Measurements from ENCODE around the gene SLX4IP. TPM values are rescaled to one million over a fixed set of nuclear protein-coding genes. Genes with fewer than 3 reads are reported as not detected.

Gene SLX4IP
- total and polyA plus RNA-seq, 2 of the 13 experiments (the other 11 are each of a cell fraction or from before 2014, with no cell fraction given): 3.6 to 7.3 TPM

GRCh38 chr20:10637031-10637559 lies 202.0 kb downstream of the SLX4IP start (continued):
- TF ChIP-seq ZNF333 (CRISPR knock-in tag; IDR thresholded peaks at IDR 0.05; ENCODE audit: borderline replicate concordance) (no peak), ZNF251 (CRISPR knock-in tag; IDR thresholded peaks at IDR 0.05) (no peak), ZNF775 (CRISPR knock-in tag; IDR thresholded peaks at IDR 0.05; ENCODE audit: borderline replicate concordance) (no peak), ZNF839 (CRISPR knock-in tag; IDR thresholded peaks at IDR 0.05; ENCODE audit: borderline replicate concordance) (no peak), USF2 (IDR thresholded peaks at IDR 0.05; ENCODE audit: low read depth, low read length) (no peak), USF2 (CRISPR knock-in tag; IDR thresholded peaks at IDR 0.05; ENCODE audit: borderline replicate concordance) (no peak), SCMH1 (CRISPR knock-in tag; IDR thresholded peaks at IDR 0.05; ENCODE audit: borderline replicate concordance) (no peak), ZNF296 (CRISPR knock-in tag; conservative IDR thresholded peaks at IDR 0.05) (no peak), ZBTB33 (CRISPR knock-in tag; IDR thresholded peaks at IDR 0.05) (no peak), ZNF598 (CRISPR knock-in tag; IDR thresholded peaks at IDR 0.05; ENCODE audit: borderline replicate concordance) (no peak), STAG1 (CRISPR knock-in tag; IDR thresholded peaks at IDR 0.05) (no peak), IRF9 (CRISPR knock-in tag; IDR thresholded peaks at IDR 0.05; ENCODE audit: borderline replicate concordance) (no peak), FOXM1 (CRISPR knock-in tag; IDR thresholded peaks at IDR 0.05) (no peak), POLR2G (IDR thresholded peaks at IDR 0.05; ENCODE audit: low read depth, low read length) (peak; percentile 63), NCOA1 (CRISPR knock-in tag; IDR thresholded peaks at IDR 0.05) (no peak), ZNF552 (CRISPR knock-in tag; IDR thresholded peaks at IDR 0.05; ENCODE audit: borderline replicate concordance) (no peak), NFYC (CRISPR knock-in tag; IDR thresholded peaks at IDR 0.05) (no peak), FOXP4 (CRISPR knock-in tag; IDR thresholded peaks at IDR 0.05) (no peak), ZBTB14 (CRISPR knock-in tag; IDR thresholded peaks at IDR 0.05) (no peak), IRF2 (CRISPR knock-in tag; IDR thresholded peaks at IDR 0.05) (no peak), IKZF5 (CRISPR knock-in tag; IDR thresholded peaks at IDR 0.05) (no peak)
